ENCODE results near the gene LPP.

LPP gene

DNA sequence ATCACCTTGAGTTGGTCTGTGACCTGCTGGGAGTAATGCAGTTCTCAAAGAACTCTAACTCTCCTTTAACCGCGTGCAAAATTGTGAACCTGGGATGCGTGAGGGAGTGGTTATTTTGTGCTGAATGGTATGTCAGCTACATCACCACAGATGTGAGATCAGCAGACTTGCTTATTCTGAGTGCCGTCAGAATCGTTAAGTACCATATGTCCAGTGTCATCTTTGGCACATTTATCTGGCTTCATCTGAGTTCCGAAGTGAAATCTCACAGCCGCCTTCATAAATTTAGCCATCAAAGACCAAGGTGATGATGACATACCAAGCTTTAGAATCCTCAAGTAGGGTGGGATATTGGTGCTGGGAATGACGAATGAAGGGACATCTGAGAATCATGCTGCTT, 670.6 kb downstream of the LPP start:
- H3K4me1 ChIP-seq (ENCODE audit: insufficient read depth, low read length, severe bottlenecking) = peaks cover 7% of the 10 kb centered on the region
- no peaks in the 10 kb centered on the region for H4K20me1 ChIP-seq (ENCODE audit: insufficient read depth, low read length)
- no peaks in the 10 kb centered on the region for H3K36me3 ChIP-seq (ENCODE audit: insufficient read depth, low read length)
- H2AFZ ChIP-seq (ENCODE audit: low read length) = no peak overlapping the region
- H3K4me2 ChIP-seq (ENCODE audit: low read length) = no peak overlapping the region
- H3K79me2 ChIP-seq (ENCODE audit: insufficient read depth, low read length) = no peaks in the 10 kb centered on the region
- no peak overlapping the region for H3K9ac ChIP-seq (ENCODE audit: low read length)
- no peaks in the 10 kb centered on the region for H3K9me3 ChIP-seq (ENCODE audit: low read length)
- no peak overlapping the region for H3K4me3 ChIP-seq (ENCODE audit: low read depth, low read length, poor library complexity, severe bottlenecking)
- TF ChIP-seq EZH2 (IDR thresholded peaks at IDR 0.05; ENCODE audit: borderline replicate concordance, low read length) = no peak
- TF ChIP-seq, protein P1, sequence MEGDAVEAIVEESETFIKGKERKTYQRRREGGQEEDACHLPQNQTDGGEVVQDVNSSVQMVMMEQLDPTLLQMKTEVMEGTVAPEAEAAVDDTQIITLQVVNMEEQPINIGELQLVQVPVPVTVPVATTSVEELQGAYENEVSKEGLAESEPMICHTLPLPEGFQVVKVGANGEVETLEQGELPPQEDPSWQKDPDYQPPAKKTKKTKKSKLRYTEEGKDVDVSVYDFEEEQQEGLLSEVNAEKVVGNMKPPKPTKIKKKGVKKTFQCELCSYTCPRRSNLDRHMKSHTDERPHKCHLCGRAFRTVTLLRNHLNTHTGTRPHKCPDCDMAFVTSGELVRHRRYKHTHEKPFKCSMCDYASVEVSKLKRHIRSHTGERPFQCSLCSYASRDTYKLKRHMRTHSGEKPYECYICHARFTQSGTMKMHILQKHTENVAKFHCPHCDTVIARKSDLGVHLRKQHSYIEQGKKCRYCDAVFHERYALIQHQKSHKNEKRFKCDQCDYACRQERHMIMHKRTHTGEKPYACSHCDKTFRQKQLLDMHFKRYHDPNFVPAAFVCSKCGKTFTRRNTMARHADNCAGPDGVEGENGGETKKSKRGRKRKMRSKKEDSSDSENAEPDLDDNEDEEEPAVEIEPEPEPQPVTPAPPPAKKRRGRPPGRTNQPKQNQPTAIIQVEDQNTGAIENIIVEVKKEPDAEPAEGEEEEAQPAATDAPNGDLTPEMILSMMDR (IDR thresholded peaks at IDR 0.05; ENCODE audit: low read length) = no peak
- no peak overlapping the region for H3K27ac ChIP-seq (ENCODE audit: low read depth, low read length, poor library complexity, severe bottlenecking)
- H3K27me3 ChIP-seq (ENCODE audit: insufficient read depth, low read length) = no peaks in the 10 kb centered on the region
- H3K9me2 ChIP-seq (ENCODE audit: low read depth, low read length) = no peaks in the 10 kb centered on the region
- H3F3A ChIP-seq (ENCODE audit: insufficient read depth, low read length) = no peaks in the 10 kb centered on the region

DNA sequence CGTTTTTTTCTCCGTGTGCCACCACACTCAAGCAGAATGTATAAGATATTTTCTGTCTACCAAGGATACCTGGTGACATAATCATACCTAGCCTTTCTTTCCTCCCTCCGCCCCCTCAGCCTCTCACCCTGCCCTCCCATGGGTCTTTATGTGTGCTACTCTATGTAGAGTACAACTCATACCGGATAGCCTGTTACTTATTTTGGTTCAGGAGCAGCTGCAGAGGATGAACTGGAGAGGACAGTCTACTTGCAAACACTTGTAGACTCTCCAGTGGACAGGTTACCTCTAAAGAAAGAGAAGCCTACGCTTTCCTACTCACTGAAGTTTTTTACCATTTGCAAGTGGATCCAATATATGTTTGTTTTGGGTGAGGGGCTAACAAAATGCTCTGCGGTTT, 671.9 kb downstream of the LPP start:
- H3K27me3 ChIP-seq (ENCODE audit: insufficient read depth, low read length) = no peaks in the 10 kb centered on the region
- no peaks in the 10 kb centered on the region for H4K20me1 ChIP-seq (ENCODE audit: insufficient read depth, low read length)
- no peaks in the 10 kb centered on the region for H3K79me2 ChIP-seq (ENCODE audit: insufficient read depth, low read length)
- no peak overlapping the region for H2AFZ ChIP-seq (ENCODE audit: low read length)
- H3F3A ChIP-seq (ENCODE audit: insufficient read depth, low read length) = no peaks in the 10 kb centered on the region
- H3K4me1 ChIP-seq (ENCODE audit: insufficient read depth, low read length, severe bottlenecking) = peaks cover 7% of the 10 kb centered on the region
- H3K36me3 ChIP-seq (ENCODE audit: insufficient read depth, low read length) = no peaks in the 10 kb centered on the region
- no peak overlapping the region for H3K27ac ChIP-seq (ENCODE audit: low read depth, low read length, poor library complexity, severe bottlenecking)
- H3K9me2 ChIP-seq (ENCODE audit: low read depth, low read length) = no peaks in the 10 kb centered on the region
- no peak overlapping the region for H3K9ac ChIP-seq (ENCODE audit: low read length)
- no peak overlapping the region for H3K4me3 ChIP-seq (ENCODE audit: low read depth, low read length, poor library complexity, severe bottlenecking)
- H3K4me2 ChIP-seq (ENCODE audit: low read length) = no peak overlapping the region
- H3K9me3 ChIP-seq (ENCODE audit: low read length) = no peaks in the 10 kb centered on the region
- TF ChIP-seq, protein P1 (IDR thresholded peaks at IDR 0.05; ENCODE audit: low read length) = no peak
- TF ChIP-seq EZH2 (IDR thresholded peaks at IDR 0.05; ENCODE audit: borderline replicate concordance, low read length) = no peak

DNA sequence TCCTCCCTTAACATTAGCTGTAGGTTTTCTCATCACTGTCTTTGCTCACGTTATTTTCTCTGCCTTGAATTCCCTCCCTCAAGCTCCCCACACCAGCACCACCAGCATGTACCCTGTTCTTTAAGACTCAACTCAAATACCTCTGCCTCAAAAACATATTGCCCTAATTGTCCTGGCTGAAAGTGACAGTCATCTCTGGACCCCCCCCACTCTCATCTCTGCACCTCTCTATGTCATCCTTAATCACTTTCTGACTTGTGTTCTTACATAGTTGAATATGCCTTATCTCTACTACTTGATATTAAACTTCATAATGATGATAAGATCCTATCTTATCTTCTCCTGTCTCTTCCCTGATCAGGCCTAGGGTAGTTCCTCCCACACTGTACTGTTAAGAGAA, 672.6 kb downstream of the LPP start:
- Histone ChIP-seq H3K4me1 (ENCODE audit: insufficient read depth, low read length, severe bottlenecking) (peaks cover 7% of the 10 kb centered on the region), H3K9me3 (ENCODE audit: low read length) (no peaks in the 10 kb centered on the region), H3K9ac (ENCODE audit: low read length) (no peak overlapping the region), H3K4me2 (ENCODE audit: low read length) (no peak overlapping the region), H3K27ac (ENCODE audit: low read depth, low read length, poor library complexity, severe bottlenecking) (no peak overlapping the region), H3K36me3 (ENCODE audit: insufficient read depth, low read length) (no peaks in the 10 kb centered on the region), H3K4me3 (ENCODE audit: low read depth, low read length, poor library complexity, severe bottlenecking) (no peak overlapping the region), H4K20me1 (ENCODE audit: insufficient read depth, low read length) (no peaks in the 10 kb centered on the region), H2AFZ (ENCODE audit: low read length) (no peak overlapping the region), H3F3A (ENCODE audit: insufficient read depth, low read length) (no peaks in the 10 kb centered on the region), H3K27me3 (ENCODE audit: insufficient read depth, low read length) (no peaks in the 10 kb centered on the region), H3K79me2 (ENCODE audit: insufficient read depth, low read length) (no peaks in the 10 kb centered on the region), H3K9me2 (ENCODE audit: low read depth, low read length) (no peaks in the 10 kb centered on the region)
- no peak for TF ChIP-seq EZH2 (IDR thresholded peaks at IDR 0.05; ENCODE audit: borderline replicate concordance, low read length)
- TF ChIP-seq, protein P1 (IDR thresholded peaks at IDR 0.05; ENCODE audit: low read length) = no peak
